Hindlimb muscle (tissue), 1 donor: Measurements from ENCODE around the gene SHBG. TPM values are rescaled to one million over a fixed set of nuclear protein-coding genes. Genes with fewer than 3 reads are reported as not detected.

ENCODE experiments used
- DNase-seq: peaks from one replicate; pipeline ENCODE4 v3.0.0-alpha.2; 2013
- polyA plus RNA-seq: library from polyadenylated mRNA; unstranded; fragments of 120-200 nt; gene quantifications from one replicate; pipeline ENCODE4 v1.2.1, GENCODE V29; 2013; ENCODE audit not compliant: insufficient read length

SHBG gene
- polyA plus RNA-seq, 1 donor, result 1.0 TPM

GRCh38 chr17:7647018-7647417, 17.1 kb downstream of the SHBG start:
- no peak for DNase-seq

GRCh38 chr17:7650509-7651096, 20.7 kb downstream of the SHBG start, which contains the start of gene ATP1B2:
Gene ATP1B2, plus strand, starts transcription at chr17:7650926. Its CDS starts 593 bp downstream, at chr17:7651519.
- DNase-seq, result peak; percentile 79

- no peak for DNase-seq
These were observed 21.2 kb downstream of the SHBG start for GRCh38 chr17:7651097-7651664.

- DNase-seq, result peak; percentile 62
These were observed 21.9 kb downstream of the SHBG start for GRCh38 chr17:7651665-7652387.

- no peak for DNase-seq
These were observed 22.7 kb downstream of the SHBG start for GRCh38 chr17:7652388-7653356.

- no peak for DNase-seq
These were observed 25.1 kb downstream of the SHBG start for GRCh38 chr17:7654832-7655540.

GRCh38 chr17:7655541-7655840, 25.6 kb downstream of the SHBG start:
- no peak for DNase-seq

- no peak for DNase-seq
These were observed 27.1 kb downstream of the SHBG start for GRCh38 chr17:7656958-7657609.

- no peak for DNase-seq
These were observed 37.9 kb downstream of the SHBG start for GRCh38 chr17:7667656-7668406.

GRCh38 chr17:7668482-7668881, 38.5 kb downstream of the SHBG start:
- no peak for DNase-seq

- no peak for DNase-seq
These were observed 43.3 kb downstream of the SHBG start for GRCh38 chr17:7673239-7673638.

GRCh38 chr17:7674934-7675333, 45.0 kb downstream of the SHBG start:
- DNase-seq, result no peak

GRCh38 chr17:7676533-7676932, 46.6 kb downstream of the SHBG start:
- DNase-seq, result no peak

- no peak for DNase-seq
These were observed 47.6 kb downstream of the SHBG start for GRCh38 chr17:7677388-7678067.

Other genes starting within 250 kb of the SHBG start
- gene TNK1, start 249.0 kb upstream of the SHBG start, polyA plus RNA-seq, result 0.66 TPM
- gene PLSCR3, start 235.6 kb upstream of the SHBG start, polyA plus RNA-seq, result 31.1 TPM
- gene TMEM256, start 226.0 kb upstream of the SHBG start, polyA plus RNA-seq, result 52.9 TPM
- gene NLGN2, start 222.3 kb upstream of the SHBG start, polyA plus RNA-seq, result 31.4 TPM
- not detected for gene SPEM1, start 209.8 kb upstream of the SHBG start, polyA plus RNA-seq
- gene SPEM2, start 204.5 kb upstream of the SHBG start, polyA plus RNA-seq, result not detected
- not detected for gene SPEM3, start 201.3 kb upstream of the SHBG start, polyA plus RNA-seq
- 1.5 TPM for gene TMEM102, start 194.7 kb upstream of the SHBG start, polyA plus RNA-seq
- gene FGF11, start 190.6 kb upstream of the SHBG start, polyA plus RNA-seq, result 2.6 TPM
- gene CHRNB1, start 185.1 kb upstream of the SHBG start, polyA plus RNA-seq, result 86.6 TPM
- gene ZBTB4, start 150.5 kb upstream of the SHBG start, polyA plus RNA-seq, result 27.5 TPM
- 0.13 TPM for gene SLC35G6, start 148.7 kb upstream of the SHBG start, polyA plus RNA-seq
- 70.0 TPM for gene POLR2A, start 145.8 kb upstream of the SHBG start, polyA plus RNA-seq
- gene TNFSF12, start 81.1 kb upstream of the SHBG start, polyA plus RNA-seq, result 32.4 TPM
- gene TNFSF13, start 71.4 kb upstream of the SHBG start, polyA plus RNA-seq, result 4.0 TPM
- gene SENP3, start 68.2 kb upstream of the SHBG start, polyA plus RNA-seq, result 34.1 TPM
- gene CD68, start 50.5 kb upstream of the SHBG start, polyA plus RNA-seq, result 55.2 TPM
- 38.6 TPM for gene MPDU1, start 46.3 kb upstream of the SHBG start, polyA plus RNA-seq
- gene SOX15, start 40.0 kb upstream of the SHBG start, polyA plus RNA-seq, result 2.3 TPM
- 38.3 TPM for gene FXR2, start 15.2 kb upstream of the SHBG start, polyA plus RNA-seq
- 64.4 TPM for gene SAT2, start 2.3 kb upstream of the SHBG start, polyA plus RNA-seq
- 33.8 TPM for gene ATP1B2, start 20.8 kb downstream of the SHBG start, polyA plus RNA-seq
- gene TP53, start 57.4 kb downstream of the SHBG start, polyA plus RNA-seq, result 44.1 TPM
- gene WRAP53, start 58.3 kb downstream of the SHBG start, polyA plus RNA-seq, result 8.0 TPM
- 5.4 TPM for gene EFNB3, start 75.1 kb downstream of the SHBG start, polyA plus RNA-seq
- gene DNAH2, start 87.6 kb downstream of the SHBG start, polyA plus RNA-seq, result 6.8 TPM
- 22.5 TPM for gene KDM6B, start 204.1 kb downstream of the SHBG start, polyA plus RNA-seq
- gene TMEM88, start 224.9 kb downstream of the SHBG start, polyA plus RNA-seq, result 32.6 TPM
- 42.8 TPM for gene NAA38, start 227.4 kb downstream of the SHBG start, polyA plus RNA-seq
- gene CYB5D1, start 227.9 kb downstream of the SHBG start, polyA plus RNA-seq, result 8.2 TPM